Measurements from ENCODE around the gene ATP1B3.

GRCh38 chr3:141846050-141846433, 30.4 kb upstream of the ATP1B3 start:
- TF ChIP-seq CTCF (IDR thresholded peaks at IDR 0.05; ENCODE audit: low read depth, low read length) = no peak
- TF ChIP-seq EZH2phosphoT487 (IDR thresholded peaks at IDR 0.05; ENCODE audit: low read depth) = no peak

All from OCI-LY3 (cell line).